K562 treated with DMSO at 1 percent for 24 hours (cell line): ENCODE measurements around the gene NTN5. TPM values are rescaled to one million over a fixed set of nuclear protein-coding genes. Genes with fewer than 3 reads are reported as not detected.

Experiments used
- total RNA-seq: library from RNA; unstranded; fragments of 300-600 nt; gene quantifications from 2 replicates; pipeline ENCODE4 v1.2.3, GENCODE V29; 2022; ENCODE audit warnings: low read depth; ENCODE audit not compliant: insufficient read depth

Gene NTN5
- total RNA-seq = 0.58 and 1.2 TPM in 2 replicates

DNA sequence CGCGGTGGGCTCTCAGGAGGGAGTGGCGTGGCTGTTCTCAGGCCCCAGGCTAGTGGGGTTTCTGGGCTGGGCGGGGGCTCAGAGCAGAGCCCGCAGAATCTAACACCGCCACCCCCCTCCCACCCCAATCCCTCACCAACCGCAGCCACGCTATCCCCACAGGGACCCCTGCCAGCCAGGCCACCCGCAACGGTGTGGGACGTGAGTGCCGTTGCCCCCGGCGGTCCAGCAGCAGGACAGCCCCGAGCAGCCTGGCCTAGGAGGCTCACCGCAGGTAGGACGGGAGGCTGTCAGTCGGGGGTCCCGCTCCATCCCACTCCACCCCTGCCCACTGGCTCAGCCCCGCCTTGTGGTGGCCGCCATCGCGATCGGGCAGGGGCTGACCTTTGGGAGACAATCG, at the start of gene NTN5:
NTN5 (minus strand) TSS at position 24 of the 400 bp plus-strand sequence. CDS start 2,031 bp downstream, outside the sequence.

DNA sequence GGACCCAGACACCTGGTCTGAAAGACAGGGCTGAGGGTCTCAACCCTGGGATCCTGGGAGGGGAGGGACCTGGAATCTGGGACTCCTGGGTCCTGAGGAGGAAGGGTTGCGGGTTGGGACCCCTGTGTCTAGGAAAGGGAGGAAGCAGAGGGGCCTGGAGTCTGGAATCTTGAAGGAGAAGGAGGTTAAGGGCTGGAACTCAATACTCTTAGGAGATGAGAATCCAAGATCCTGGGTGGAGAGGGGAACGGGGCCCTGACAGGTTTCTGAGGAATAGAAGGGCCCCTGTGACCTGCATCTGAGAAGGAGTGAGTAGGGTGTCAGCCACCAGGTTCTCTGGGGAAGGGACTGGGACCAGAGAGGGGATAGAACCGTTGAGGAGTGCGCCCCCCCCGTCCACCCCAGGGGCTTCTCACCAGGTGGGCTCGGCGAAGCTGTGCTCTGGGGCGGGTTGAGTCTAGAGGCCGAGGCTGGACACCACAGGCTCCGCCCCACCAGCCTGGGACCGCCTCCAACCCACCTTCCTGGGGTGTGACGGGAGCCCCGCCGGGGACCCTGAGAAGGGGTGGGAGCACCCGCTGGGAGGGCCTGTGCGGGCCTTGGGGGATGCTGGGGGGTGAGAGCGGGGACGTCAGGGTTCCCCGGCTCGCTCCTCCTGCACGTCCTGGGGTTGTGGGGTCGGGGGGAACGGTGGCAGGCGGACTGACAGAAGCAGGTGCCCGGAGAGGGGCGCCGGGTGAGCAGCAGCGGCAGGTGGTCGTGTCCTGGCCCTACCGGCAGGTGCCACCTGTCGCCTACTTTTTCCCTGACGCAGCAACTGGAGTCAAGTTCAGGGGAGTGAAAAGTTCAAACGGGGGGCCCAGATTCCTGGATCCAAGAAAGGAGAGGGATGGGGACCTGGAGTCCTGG, 46.7 kb upstream of the NTN5 start, which contains the start of gene MAMSTR:
MAMSTR (minus strand) TSS at position 463 of the 909 bp plus-strand sequence. CDS start 694 bp downstream, outside the sequence.

GRCh38 chr19:48695743-48696352, 23.0 kb upstream of the NTN5 start, which contains the start of gene FUT2:
TSS of gene FUT2 (plus strand) at chr19:48695971. CDS start at chr19:48702957, 6,986 bp downstream.

DNA sequence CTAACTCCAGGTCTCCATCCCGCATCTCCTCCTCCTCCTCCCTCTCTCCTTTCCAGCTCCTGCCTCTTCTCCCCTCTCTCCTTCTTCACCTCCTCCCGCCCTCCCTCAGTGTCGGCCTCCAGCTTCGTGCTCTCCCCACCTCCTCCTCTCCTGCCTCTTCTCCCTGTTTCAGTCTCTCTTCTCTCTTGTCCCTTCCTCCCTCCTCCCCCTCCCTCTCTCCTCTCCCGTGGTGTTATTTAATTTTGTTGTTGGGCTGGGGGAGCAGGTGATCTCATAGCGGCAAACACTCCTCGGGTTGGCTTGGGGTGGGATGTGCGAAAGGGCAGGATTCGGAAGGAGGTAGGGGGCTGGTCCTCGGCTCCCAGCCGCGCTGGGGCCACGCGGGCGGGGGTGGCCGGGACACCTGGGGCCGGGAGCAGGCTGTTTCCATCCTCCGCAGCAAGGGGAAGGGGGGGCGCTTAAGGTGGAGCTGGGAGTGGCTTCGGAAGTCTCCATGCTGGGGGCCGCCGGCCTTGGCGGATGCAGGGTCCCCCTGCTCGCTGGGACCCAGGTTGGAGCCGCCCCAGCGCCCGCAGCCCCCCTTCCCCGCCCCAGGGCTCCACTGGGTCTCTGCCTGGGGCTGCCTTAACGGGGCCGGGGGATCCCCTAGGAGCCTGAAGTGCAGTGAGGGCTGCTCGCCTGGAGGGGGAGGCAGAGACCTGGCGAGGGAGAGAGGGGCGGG, 26.7 kb downstream of the NTN5 start, which contains the start of gene CA11:
CA11 (minus strand) TSS at position 187 of the 721 bp plus-strand sequence. CDS start 555 bp downstream, outside the sequence.

GRCh38 chr19:48636859-48637448, 35.9 kb downstream of the NTN5 start, which contains the start of gene DBP:
TSS of gene DBP (minus strand) at chr19:48637379. CDS start at chr19:48636994, 385 bp downstream.

DNA sequence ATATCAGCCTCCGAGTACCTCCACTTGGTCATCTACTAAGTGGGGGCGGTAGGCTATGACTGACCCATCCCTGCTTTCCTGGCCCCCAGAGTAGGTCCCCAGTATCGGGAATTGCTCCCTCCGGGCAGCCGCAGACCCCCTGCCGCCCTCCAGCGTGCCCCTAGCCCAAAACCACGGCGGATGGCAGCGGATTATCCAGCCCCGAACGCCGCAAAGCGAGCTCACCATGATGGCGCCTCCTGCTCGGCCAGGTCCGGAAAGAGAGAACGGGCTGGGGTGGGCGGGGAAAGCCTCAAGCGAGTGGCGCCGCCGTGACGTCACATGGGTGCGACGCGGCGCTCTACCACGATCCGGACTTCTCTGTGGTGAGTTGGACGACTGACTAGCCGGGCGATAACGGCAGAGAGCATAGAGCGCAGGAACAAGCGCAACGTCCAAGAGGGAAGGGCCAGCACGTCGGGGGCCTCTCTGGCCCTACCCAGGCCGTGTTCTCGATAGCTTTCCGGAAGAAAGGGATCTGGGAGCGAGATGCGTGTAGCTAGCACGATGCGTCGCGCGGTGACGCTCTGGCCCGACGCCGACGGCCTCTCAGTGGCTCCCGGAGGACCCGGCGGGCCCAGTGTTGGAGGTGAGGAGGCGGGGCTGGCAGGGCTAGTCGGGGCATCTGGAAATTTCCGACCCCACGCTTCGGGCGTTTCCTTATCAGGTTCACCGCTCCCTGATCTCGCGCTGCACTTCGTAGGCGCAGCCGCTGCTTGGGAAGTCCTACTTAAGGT, 53.7 kb downstream of the NTN5 start, which contains the start of the genes RPL18 and SPHK2:
RPL18 (minus strand) TSS at position 263 of the 776 bp plus-strand sequence; CDS start at position 228, 35 bp downstream.
SPHK2 (plus strand) TSS at position 591 of the 776 bp plus-strand sequence. CDS start 1,009 bp downstream, outside the sequence.

DNA sequence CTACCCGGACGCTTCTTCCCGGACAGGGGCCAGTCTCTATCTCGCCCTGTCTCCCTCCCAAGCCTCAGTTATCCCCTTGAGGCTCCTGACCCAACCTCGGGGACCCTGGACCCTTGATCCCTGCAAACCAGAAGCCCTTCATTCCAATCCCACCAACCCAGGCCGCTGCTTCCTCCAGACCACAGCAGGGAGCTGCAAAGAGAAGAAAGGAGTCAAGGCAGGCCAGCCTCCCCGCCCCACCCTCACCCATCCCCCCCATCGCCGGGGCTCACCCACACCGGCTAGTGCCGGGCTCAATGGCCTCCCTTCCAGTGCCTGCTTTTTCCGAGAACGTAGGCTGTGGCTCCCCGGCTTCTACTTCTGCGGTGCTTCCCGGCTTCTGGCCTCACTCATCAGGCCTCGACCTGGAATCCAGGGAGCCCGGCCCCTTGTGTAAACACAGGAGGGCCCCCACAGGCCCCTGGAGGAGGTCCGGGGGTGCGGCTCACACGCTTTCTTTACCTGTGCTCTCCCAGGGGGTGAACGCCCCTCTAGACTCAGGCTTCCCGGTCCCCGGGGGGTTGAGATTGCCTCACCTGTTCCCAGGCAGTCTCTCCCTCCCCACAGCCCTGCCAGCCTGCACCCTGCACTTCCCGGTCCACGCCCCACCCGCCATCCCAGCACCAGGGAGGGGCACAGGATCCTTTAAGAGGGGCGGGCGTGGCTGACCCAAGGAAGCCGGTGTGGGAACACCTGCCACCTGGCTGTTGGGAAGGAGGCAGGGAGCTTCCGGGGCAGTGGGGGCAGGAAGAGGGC, 58.2 kb downstream of the NTN5 start, which contains the start of gene FAM83E:
FAM83E (minus strand) TSS at position 641 of the 795 bp plus-strand sequence. CDS start 1,704 bp downstream, outside the sequence.

Other genes with a start within 250 kb of the NTN5 start
- 23.9 and 24.2 TPM in 2 replicates for gene GRWD1, start 227.0 kb downstream of the NTN5 start, total RNA-seq
- 2.5 and 2.7 TPM in 2 replicates for gene KCNJ14, start 217.4 kb downstream of the NTN5 start, total RNA-seq
- 76.9 and 80.9 TPM in 2 replicates for gene CYTH2, start 203.6 kb downstream of the NTN5 start, total RNA-seq
- gene LMTK3, start 161.2 kb downstream of the NTN5 start, total RNA-seq = 12.2 and 15.6 TPM in 2 replicates
- 1.4 and 2.1 TPM in 2 replicates for gene SULT2B1, start 120.8 kb downstream of the NTN5 start, total RNA-seq
- not detected in 2 replicates for gene SPACA4, start 66.3 kb downstream of the NTN5 start, total RNA-seq
- 0.41 TPM in 1 of 2 replicates, not detected in the other for gene FAM83E, start 57.9 kb downstream of the NTN5 start, total RNA-seq
- 5,284 and 5,688 TPM in 2 replicates for gene RPL18, start 53.8 kb downstream of the NTN5 start, total RNA-seq
- gene SPHK2, start 53.5 kb downstream of the NTN5 start, total RNA-seq = 14.6 and 15.0 TPM in 2 replicates
- gene DBP, start 35.6 kb downstream of the NTN5 start, total RNA-seq = 17.2 and 17.8 TPM in 2 replicates
- 10.8 and 16.2 TPM in 2 replicates for gene CA11, start 26.8 kb downstream of the NTN5 start, total RNA-seq
- 0.30 and 1.4 TPM in 2 replicates for gene FUT2, start 23.0 kb upstream of the NTN5 start, total RNA-seq
- gene MAMSTR, start 46.7 kb upstream of the NTN5 start, total RNA-seq = 0.47 and 1.1 TPM in 2 replicates
- 10.2 and 11.7 TPM in 2 replicates for gene RASIP1, start 67.6 kb upstream of the NTN5 start, total RNA-seq
- 0.65 TPM in 1 of 2 replicates, not detected in the other for gene IZUMO1, start 73.9 kb upstream of the NTN5 start, total RNA-seq
- 8.7 and 9.8 TPM in 2 replicates for gene FUT1, start 79.6 kb upstream of the NTN5 start, total RNA-seq
- gene FGF21, start 82.5 kb upstream of the NTN5 start, total RNA-seq = 0.72 TPM in 1 of 2 replicates, not detected in the other
- gene BCAT2, start 138.0 kb upstream of the NTN5 start, total RNA-seq = 77.3 and 83.0 TPM in 2 replicates
- 1.1 TPM in 1 of 2 replicates, not detected in the other for gene HSD17B14, start 163.5 kb upstream of the NTN5 start, total RNA-seq
- gene PLEKHA4, start 195.6 kb upstream of the NTN5 start, total RNA-seq = 49.1 and 54.5 TPM in 2 replicates
- gene PPP1R15A, start 199.4 kb upstream of the NTN5 start, total RNA-seq = 88.6 and 88.9 TPM in 2 replicates
- 0.88 and 3.5 TPM in 2 replicates for gene TULP2, start 225.7 kb upstream of the NTN5 start, total RNA-seq
- gene NUCB1, start 227.3 kb upstream of the NTN5 start, total RNA-seq = 445 and 480 TPM in 2 replicates